Activated CD4-positive, alpha-beta T cell treated with anti-CD3 and anti-CD28 coated beads for 4 hours (primary cell): ENCODE measurements around the gene ARHGEF40.

Experiments used
- DNase-seq, 2 donors: peaks; one replicate each; pipeline ENCODE4 v3.0.0-alpha.2; 2020

Gene ARHGEF40

GRCh38 chr14:21098892-21099595 lies 28.9 kb downstream of the ARHGEF40 start:
- no peak for DNase-seq

- no peak for DNase-seq
These were observed 29.5 kb downstream of the ARHGEF40 start for GRCh38 chr14:21099596-21099985.

- DNase-seq = no peak
These were observed 30.8 kb downstream of the ARHGEF40 start, which contains the start of gene TMEM253 for GRCh38 chr14:21100931-21101330. TSS of gene TMEM253 (plus strand) at chr14:21101066. CDS start at chr14:21101344, 278 bp downstream.

GRCh38 chr14:21101802-21102413 lies 31.8 kb downstream of the ARHGEF40 start:
- DNase-seq = no peak

DNA sequence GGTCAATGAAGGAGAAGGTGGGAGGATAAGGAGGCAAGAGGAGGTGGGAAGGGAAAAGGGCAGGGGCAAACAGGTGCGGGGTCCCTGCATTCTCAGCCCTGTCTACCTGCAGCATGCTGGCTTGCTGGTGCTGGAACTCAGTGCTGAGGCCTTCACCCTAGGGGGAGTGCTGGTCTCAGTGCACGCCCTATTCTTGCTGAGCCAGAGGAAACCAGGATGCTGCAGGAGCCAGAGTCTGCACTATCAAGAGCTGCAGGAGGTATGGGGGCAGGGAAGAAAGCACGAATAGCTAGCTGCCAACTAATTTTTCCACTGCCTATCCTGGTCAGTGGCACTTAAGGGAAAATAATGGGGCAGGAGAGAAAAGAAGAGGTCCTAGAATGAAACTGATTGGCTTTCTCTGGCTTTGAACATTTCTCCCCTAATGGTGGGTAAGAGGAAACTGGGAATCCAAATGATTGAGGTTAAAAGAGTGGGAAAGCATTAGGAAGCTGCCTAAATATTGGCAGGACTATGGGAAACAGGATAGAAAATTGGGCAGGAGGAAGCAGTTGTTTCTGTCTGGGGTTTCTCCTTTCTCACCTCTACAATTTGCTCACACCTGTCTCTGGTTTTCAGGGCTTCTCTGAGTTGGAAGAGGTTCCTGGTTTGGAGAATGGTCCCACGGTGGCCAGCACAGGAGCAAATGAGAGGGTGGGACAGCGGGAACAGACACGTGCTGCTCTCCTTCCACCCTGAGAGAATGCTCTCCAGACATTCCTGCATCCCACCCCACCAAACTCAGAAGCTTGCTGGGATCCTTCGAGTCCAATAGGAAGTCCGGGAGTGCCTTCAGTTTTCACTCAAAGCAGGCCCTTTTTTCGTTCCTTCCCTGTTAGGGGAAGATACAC lies 32.7 kb downstream of the ARHGEF40 start:
- no peak for DNase-seq

GRCh38 chr14:21103411-21103709 lies 33.3 kb downstream of the ARHGEF40 start:
- DNase-seq = no peak

GRCh38 chr14:21103710-21104447 lies 33.8 kb downstream of the ARHGEF40 start:
- peak; percentile 93 to 94 for DNase-seq

GRCh38 chr14:21104448-21105060 lies 34.5 kb downstream of the ARHGEF40 start:
- DNase-seq = peak; percentile 54 to 58

GRCh38 chr14:21105095-21105494 lies 35.0 kb downstream of the ARHGEF40 start:
- no peak for DNase-seq

DNA sequence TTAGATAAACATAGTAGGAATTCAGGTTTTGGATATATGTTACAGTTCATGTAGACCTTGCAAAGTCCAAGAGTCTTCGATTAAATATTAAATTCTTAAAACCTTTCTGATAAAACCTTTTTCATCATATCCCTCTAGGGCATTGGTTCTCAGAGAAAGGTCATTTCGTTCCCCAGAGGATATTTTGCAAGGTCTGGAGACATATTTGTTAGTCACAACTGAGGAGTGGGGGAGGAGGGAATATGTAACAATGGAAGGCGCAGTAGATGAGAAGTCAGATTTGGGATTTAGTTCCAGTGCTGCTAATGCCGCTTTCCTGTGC lies 36.0 kb downstream of the ARHGEF40 start:
- no peak for DNase-seq

DNA sequence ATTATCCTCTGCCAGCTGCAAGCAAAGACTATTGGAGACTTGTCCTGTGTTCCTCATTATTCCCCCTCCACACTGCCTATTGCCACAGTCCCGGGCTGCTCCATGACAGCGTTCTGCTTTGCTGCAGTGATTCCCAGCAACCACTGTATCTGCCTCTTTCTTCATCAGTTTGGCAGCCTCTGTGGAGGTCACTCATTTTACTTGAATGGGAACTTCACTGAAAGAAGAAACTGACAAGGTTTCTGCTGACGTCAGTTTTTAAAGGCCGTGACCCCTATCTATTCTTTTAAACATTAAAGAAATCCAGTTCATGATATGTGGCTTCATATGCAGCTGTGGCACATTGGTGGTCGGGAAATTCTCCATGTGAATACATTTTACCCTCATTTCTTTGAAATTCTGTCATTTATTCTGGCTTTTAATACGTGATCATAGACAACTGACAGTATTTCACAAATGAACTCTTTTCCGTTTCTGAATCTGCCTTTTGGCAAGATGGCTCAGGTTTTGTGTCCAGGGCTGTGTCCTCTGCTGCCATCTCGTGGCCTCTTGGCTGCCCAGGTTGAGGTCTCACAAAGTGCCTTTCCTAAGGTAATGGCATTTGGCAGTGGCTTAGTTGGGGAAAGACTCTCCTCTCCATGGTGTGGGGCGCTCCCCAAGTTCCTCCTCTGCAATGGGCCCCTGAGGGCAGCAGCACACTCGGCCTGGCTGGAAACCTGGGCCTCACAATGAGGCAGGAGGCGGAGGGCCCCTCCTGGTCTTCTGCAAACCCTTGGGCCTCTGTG lies 36.6 kb downstream of the ARHGEF40 start:
- peak; percentile 65 to 79 for DNase-seq

DNA sequence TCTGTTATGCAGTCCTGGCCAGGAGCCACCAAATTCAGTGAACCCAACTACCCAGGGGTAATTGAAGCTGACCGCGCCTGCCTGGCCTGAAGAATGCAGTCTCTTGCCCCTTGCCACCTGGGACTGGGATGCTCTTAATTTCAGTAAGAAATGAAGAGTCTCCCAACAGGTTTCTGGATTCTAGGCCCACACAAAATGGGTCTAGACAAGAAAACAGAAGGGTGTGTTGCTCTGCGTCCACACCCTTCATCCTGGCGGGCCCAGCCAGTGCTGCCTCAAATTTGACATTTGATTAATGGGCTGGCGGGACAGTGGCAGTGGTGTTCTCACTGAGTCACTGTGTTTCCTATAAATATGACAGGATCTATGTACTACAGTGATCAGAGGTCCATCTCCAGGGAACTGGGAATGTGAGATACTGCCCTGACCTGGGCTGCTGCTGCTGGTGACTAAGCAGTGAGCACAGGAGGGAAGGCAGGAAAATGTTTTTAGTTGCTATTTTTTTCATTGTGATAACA lies 37.2 kb downstream of the ARHGEF40 start:
- DNase-seq = no peak

DNA sequence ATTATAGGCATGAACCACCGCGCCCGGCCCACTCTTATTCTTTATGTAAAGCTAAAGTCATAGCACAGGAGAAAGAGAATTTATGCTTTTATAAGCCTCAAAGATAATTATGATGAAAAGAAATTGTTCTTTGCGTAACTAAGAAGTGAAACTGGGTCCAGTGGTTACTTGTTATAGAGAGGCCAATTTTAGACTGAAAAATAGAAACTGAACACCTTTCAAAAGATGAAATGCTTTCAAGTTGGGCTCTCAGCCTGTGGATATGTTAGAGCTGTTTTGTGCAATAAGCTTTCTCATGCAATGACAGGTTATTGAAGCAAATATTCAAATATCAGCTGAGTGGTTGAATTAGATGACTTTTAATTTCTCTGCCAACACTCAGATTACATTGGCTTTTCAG lies 38.7 kb downstream of the ARHGEF40 start:
- no peak for DNase-seq

DNA sequence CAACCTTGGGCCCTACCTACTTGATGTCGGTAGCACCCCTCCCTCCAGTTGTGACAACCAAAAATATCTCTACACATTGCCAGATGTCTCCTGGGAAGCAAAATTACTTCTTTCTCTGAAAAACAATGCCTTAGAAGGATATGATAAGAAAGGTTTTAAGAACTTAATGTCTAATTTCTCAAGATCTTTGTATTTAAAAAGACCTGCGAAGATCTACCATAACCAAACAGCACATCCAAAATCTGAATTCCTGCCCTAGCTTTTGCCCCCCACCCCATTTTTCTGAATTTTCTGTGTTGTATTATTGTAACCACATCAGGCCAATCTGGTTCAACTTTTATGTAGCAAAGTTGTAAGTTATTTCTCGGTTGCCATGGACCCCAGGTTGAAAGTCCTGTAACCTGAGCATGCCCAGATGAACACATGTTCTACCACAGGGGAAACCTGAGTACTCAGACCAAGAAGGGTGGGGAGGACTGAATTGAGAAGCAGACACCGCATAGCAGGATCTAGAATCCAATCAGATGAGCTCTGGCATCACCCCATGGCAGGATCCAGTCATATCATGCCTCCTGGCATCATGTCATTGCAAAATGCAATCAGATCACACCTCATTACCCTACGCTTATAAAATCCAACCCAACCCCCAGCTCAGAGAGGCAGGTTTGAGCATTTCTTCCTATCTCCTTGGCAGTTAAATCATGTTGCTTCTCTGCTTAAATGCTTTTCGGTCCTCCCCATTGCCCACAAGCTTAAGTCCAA lies 39.5 kb downstream of the ARHGEF40 start:
- no peak for DNase-seq

GRCh38 chr14:21112255-21112654 lies 42.2 kb downstream of the ARHGEF40 start:
- no peak for DNase-seq

- DNase-seq = no peak
These were observed 43.3 kb downstream of the ARHGEF40 start for GRCh38 chr14:21113369-21113768.

- no peak for DNase-seq
These were observed 48.8 kb downstream of the ARHGEF40 start for GRCh38 chr14:21118933-21119332.

- no peak for DNase-seq
These were observed 50.6 kb downstream of the ARHGEF40 start for GRCh38 chr14:21120686-21121085.

- DNase-seq = no peak
These were observed 51.0 kb downstream of the ARHGEF40 start for GRCh38 chr14:21121122-21121521.

GRCh38 chr14:21123429-21123828 lies 53.3 kb downstream of the ARHGEF40 start:
- DNase-seq = no peak

- no peak for DNase-seq
These were observed 63.8 kb downstream of the ARHGEF40 start for GRCh38 chr14:21133901-21134300.
